IMR-90 (cell line): Measurements from ENCODE around the gene COL13A1.

Source experiments
- CEBPB ChIP-seq: IDR thresholded peaks from 2 replicates; pipeline ENCODE4 v1.6.1; 2012; ENCODE audit warnings: low read depth, low read length, improper control_type of control experiment
- CHD1 ChIP-seq: IDR thresholded peaks from 2 replicates; pipeline ENCODE4 v1.6.1; 2012; ENCODE audit warnings: low read depth, low read length, improper control_type of control experiment
- CTCF ChIP-seq: conservative IDR thresholded peaks from 2 replicates; pipeline ENCODE4 v1.5.1; 2012; ENCODE audit warnings: mild to moderate bottlenecking, low read depth, low read length, improper control_type of control experiment
- ELK1 ChIP-seq: fragments of 150-350 bp; IDR thresholded peaks from 2 replicates; pipeline ENCODE4 v1.6.1; 2016; ENCODE audit warnings: low read depth, mild to moderate bottlenecking, low read length, moderate library complexity, borderline replicate concordance
- FOS ChIP-seq: fragments of 150-350 bp; IDR thresholded peaks from 2 replicates; pipeline ENCODE4 v1.6.1; 2016; ENCODE audit warnings: low read depth, low read length
- MAFK ChIP-seq: IDR thresholded peaks from 2 replicates; pipeline ENCODE4 v1.6.1; 2012; ENCODE audit warnings: low read depth, low read length, improper control_type of control experiment
- MXI1 ChIP-seq: IDR thresholded peaks from 2 replicates; pipeline ENCODE4 v1.6.1; 2012; ENCODE audit warnings: low read depth, mild to moderate bottlenecking, low read length, moderate library complexity, borderline replicate concordance
- POLR2A ChIP-seq: IDR thresholded peaks from 2 replicates; pipeline ENCODE4 v1.6.1; 2012; ENCODE audit warnings: mild to moderate bottlenecking, low read depth, low read length
- RAD21 ChIP-seq: IDR thresholded peaks from 2 replicates; pipeline ENCODE4 v1.6.1; 2012; ENCODE audit warnings: low read length, improper control_type of control experiment
- RCOR1 ChIP-seq: IDR thresholded peaks from 2 replicates; pipeline ENCODE4 v1.6.1; 2012; ENCODE audit warnings: mild to moderate bottlenecking, low read length, improper control_type of control experiment; ENCODE audit not compliant: insufficient replicate concordance
- RFX5 ChIP-seq: IDR thresholded peaks from 2 replicates; pipeline ENCODE4 v1.8.0; 2012; ENCODE audit warnings: low read depth, mild to moderate bottlenecking, low read length, moderate library complexity
- SMC3 ChIP-seq: fragments of 150-350 bp; IDR thresholded peaks from 2 replicates; pipeline ENCODE4 v1.6.1; 2016; ENCODE audit warnings: low read depth, mild to moderate bottlenecking, antibody characterized with exemption, low read length, moderate library complexity
- USF2 ChIP-seq: fragments of 150-350 bp; IDR thresholded peaks from 2 replicates; pipeline ENCODE4 v1.6.1; 2017; ENCODE audit warnings: mild to moderate bottlenecking, antibody characterized with exemption, low read length, low read depth

- TF ChIP-seq CTCF (no peak), RFX5 (no peak), RCOR1 (no peak), SMC3 (no peak), MXI1 (no peak), POLR2A (no peak), RAD21 (no peak), FOS (no peak), CEBPB (no peak), USF2 (no peak), MAFK (no peak), ELK1 (no peak), CHD1 (no peak)
These were observed 205.6 kb downstream of the COL13A1 start for GRCh38 chr10:70007116-70007820.
